GM23338 (cell line): ENCODE data around the gene PP2D1. TPM values are rescaled to one million over a fixed set of nuclear protein-coding genes. Genes with fewer than 3 reads are reported as not detected.

Experiments
- ATAC-seq: fragments of 200-7000 bp; cut with Tn5 transposase; 3 replicates; pipeline ENCODE4 v1.9.1; 2020
- DNase-seq: peaks from one replicate; pipeline ENCODE4 v3.0.0-alpha.2; 2015; ENCODE audit warnings: low spot score
- H2AFZ ChIP-seq: fragments of 200-600 bp; sonication (generic); 2 replicates; pipeline ENCODE4 v1.8.0; 2016; ENCODE audit warnings: antibody characterized with exemption, mild to moderate bottlenecking, moderate library complexity
- H3F3A ChIP-seq: fragments of 200-600 bp; sonication (generic); replicated peaks from 2 replicates; pipeline ENCODE4 v1.8.0; 2017; ENCODE audit warnings: antibody characterized with exemption, mixed run types, low read depth
- H3K27ac ChIP-seq: fragments of 200-600 bp; sonication (generic); 2 replicates; pipeline ENCODE4 v1.6.1; 2016; ENCODE audit warnings: low read depth
- H3K27me3 ChIP-seq: fragments of 200-600 bp; sonication (generic); 2 replicates; pipeline ENCODE4 v1.8.0; 2016; ENCODE audit warnings: mild to moderate bottlenecking, mixed run types, moderate library complexity; ENCODE audit not compliant: insufficient read depth
- H3K36me3 ChIP-seq: fragments of 200-600 bp; sonication (generic); 2 replicates; pipeline ENCODE4 v1.8.0; 2016; ENCODE audit warnings: mild to moderate bottlenecking; ENCODE audit not compliant: insufficient read depth
- H3K4me1 ChIP-seq: fragments of 200-600 bp; sonication (generic); 2 replicates; pipeline ENCODE4 v1.8.0; 2016; ENCODE audit warnings: mild to moderate bottlenecking, moderate library complexity; ENCODE audit not compliant: insufficient read depth
- H3K4me2 ChIP-seq: fragments of 200-600 bp; sonication (generic); 2 replicates; pipeline ENCODE4 v1.7.1; 2017; ENCODE audit warnings: mixed run types
- H3K4me3 ChIP-seq: fragments of 200-600 bp; sonication (generic); 2 replicates; pipeline ENCODE4 v1.6.1; 2016; ENCODE audit warnings: mixed run types
- H3K79me2 ChIP-seq: fragments of 200-600 bp; sonication (generic); replicated peaks from 2 replicates; pipeline ENCODE4 v1.8.0; 2017; ENCODE audit warnings: mild to moderate bottlenecking; ENCODE audit not compliant: insufficient read depth
- H3K9me2 ChIP-seq: fragments of 200-600 bp; sonication (generic); 2 replicates; pipeline ENCODE4 v1.8.0; 2017; ENCODE audit not compliant: insufficient read depth
- H4K20me1 ChIP-seq: fragments of 200-600 bp; sonication (generic); replicated peaks from 2 replicates; pipeline ENCODE4 v1.8.0; 2017; ENCODE audit warnings: mild to moderate bottlenecking; ENCODE audit not compliant: insufficient read depth
- H3K27ac Mint-ChIP-seq: 2 replicates; pipeline ENCODE4 v1.8.0; 2020; ENCODE audit warnings: inconsistent platforms, mild to moderate bottlenecking, moderate library complexity, mixed read lengths
- H3K27me3 Mint-ChIP-seq: 3 replicates; pipeline ENCODE4 v1.8.0; 2022; ENCODE audit warnings: low read depth, mild to moderate bottlenecking, moderate library complexity, mixed read lengths, inconsistent platforms; ENCODE audit not compliant: insufficient read depth, poor library complexity
- H3K36me3 Mint-ChIP-seq: 3 replicates; pipeline ENCODE4 v1.8.0; 2021; ENCODE audit warnings: low read depth, mild to moderate bottlenecking, inconsistent platforms, moderate library complexity, mixed read lengths
- H3K4me1 Mint-ChIP-seq: 3 replicates; pipeline ENCODE4 v1.8.0; 2020; ENCODE audit warnings: mild to moderate bottlenecking, inconsistent platforms, mixed read lengths
- H3K4me3 Mint-ChIP-seq: 3 replicates; pipeline ENCODE4 v1.8.0; 2021; ENCODE audit warnings: moderate library complexity, mild to moderate bottlenecking, inconsistent platforms, mixed read lengths
- H3K9me3 Mint-ChIP-seq: 3 replicates; pipeline ENCODE4 v1.8.0; 2020; ENCODE audit warnings: moderate library complexity, mild to moderate bottlenecking, inconsistent platforms, mixed read lengths
- CREB1 ChIP-seq: fragments of 250-450 bp; sonication (Bioruptor Pico); IDR thresholded peaks from 2 replicates; pipeline ENCODE4 v1.5.0; 2020; ENCODE audit warnings: low read depth, mild to moderate bottlenecking, moderate library complexity
- ETS1 ChIP-seq: IDR thresholded peaks from 2 replicates; pipeline ENCODE4 v1.6.1; 2016; ENCODE audit warnings: antibody characterized with exemption
- EZH2 ChIP-seq: fragments of 200-600 bp; sonication (generic); IDR thresholded peaks from one replicate; pipeline ENCODE4 v1.8.0; 2017; ENCODE audit warnings: antibody characterized with exemption, mild to moderate bottlenecking, low read depth; ENCODE audit not compliant: unreplicated experiment
- EZH2phosphoT487 ChIP-seq: fragments of 200-600 bp; sonication (generic); IDR thresholded peaks from one replicate; pipeline ENCODE4 v1.8.1; 2018; ENCODE audit warnings: antibody characterized with exemption; ENCODE audit not compliant: unreplicated experiment
- NANOG ChIP-seq: IDR thresholded peaks from 2 replicates; pipeline ENCODE4 v1.6.1; 2016; ENCODE audit warnings: antibody characterized with exemption, borderline replicate concordance
- POLR2AphosphoS5 ChIP-seq: IDR thresholded peaks from 2 replicates; pipeline ENCODE4 v1.6.1; 2016; ENCODE audit warnings: antibody characterized with exemption, low read depth
- STAT1 ChIP-seq: IDR thresholded peaks from one replicate; pipeline ENCODE4 v1.6.1; 2016; ENCODE audit warnings: antibody characterized with exemption; ENCODE audit not compliant: unreplicated experiment
- ZNF462 ChIP-seq: fragments of 250-450 bp; sonication (Bioruptor Pico); IDR thresholded peaks from 2 replicates; pipeline ENCODE4 v1.5.0; 2020; ENCODE audit warnings: mild to moderate bottlenecking, moderate library complexity
- polyA plus RNA-seq: library from polyadenylated mRNA; unstranded; fragments of >200 nt; fragmentation: Nextera tagmentation; extraction: Ambion mirVana; gene quantifications from 2 replicates; pipeline ENCODE4 v1.2.1, GENCODE V29; 2016
- total RNA-seq: library from RNA; depleted of rRNA; stranded (reverse); fragments of >200 nt; shearing (Covaris generic); gene quantifications from 2 replicates; pipeline ENCODE4 v1.2.3, GENCODE V29; 2014

Gene PP2D1
- total and polyA plus RNA-seq, 2 experiments from 2014 or later = 0.40 TPM; not detected in 1

GRCh38 chr3:19946832-19947548, 65.1 kb downstream of the PP2D1 start, which contains the start of gene RAB5A:
Gene RAB5A (plus strand): TSS chr3:19947097. CDS start chr3:19950899, 3,802 bp downstream.
- H3K36me3 Mint-ChIP-seq = peaks cover 34% of the 10 kb centered on the region
- DNase-seq = peak; percentile 99
- peak within 1 kb of the TSS; percentile 99 for H3K4me3 Mint-ChIP-seq
- peak within 1 kb of the TSS; percentile 99 for H3K27ac Mint-ChIP-seq
- 0 out of 2 replicates have a peak, but pooled peaks cover 5% of the 10 kb centered on the region for H3F3A ChIP-seq
- H3K27ac ChIP-seq = peak within 1 kb of the TSS; percentile 96
- H3K27me3 Mint-ChIP-seq = peaks cover 13% of the 10 kb centered on the region
- H3K36me3 ChIP-seq = peaks cover 15% of the 10 kb centered on the region; the same call in 1 of the 2 replicates
- peaks cover 31% of the 10 kb centered on the region for H3K4me1 ChIP-seq
- H3K9me2 ChIP-seq = no peaks in the 10 kb centered on the region; the same call in 1 of the 2 replicates
- H2AFZ ChIP-seq = peak within 1 kb of the TSS; percentile 21; the same call in 1 of the 2 replicates
- peak within 1 kb of the TSS; percentile 67 for H3K4me3 ChIP-seq
- H3K9me3 Mint-ChIP-seq = peaks cover 8% of the 10 kb centered on the region; the same call in 1 of the 3 replicates
- ATAC-seq = peak; percentile 90
- no peaks in the 10 kb centered on the region for H3K27me3 ChIP-seq
- TF ChIP-seq STAT1 = no peak
- TF ChIP-seq POLR2AphosphoS5 = peak; percentile 71
- TF ChIP-seq EZH2phosphoT487 = no peak
- TF ChIP-seq EZH2 = no peak
- TF ChIP-seq ZNF462 (CRISPR knock-in tag) = no peak
- peak; percentile 78 for TF ChIP-seq ETS1
- TF ChIP-seq CREB1 (CRISPR knock-in tag) = peak; percentile 92
- no peak for TF ChIP-seq NANOG
- H3K79me2 ChIP-seq = peaks cover 46% of the 10 kb centered on the region
- H4K20me1 ChIP-seq = peaks cover 13% of the 10 kb centered on the region; the same call in 1 of the 2 replicates
- H3K4me1 Mint-ChIP-seq = peaks cover 32% of the 10 kb centered on the region
- peak within 1 kb of the TSS; percentile 79 for H3K4me2 ChIP-seq
